WERI-Rb-1 (cell line): ENCODE data around the gene OSM.

Source experiments
- DNase-seq: peaks from one replicate; pipeline ENCODE4 v3.0.0-alpha.2; 2020
- H3K27ac ChIP-seq: fragments of 250-450 bp; sonication (Bioruptor Pico); 2 replicates; pipeline ENCODE4 v1.5.1; 2020; ENCODE audit warnings: mild to moderate bottlenecking, moderate library complexity
- H3K27me3 ChIP-seq: fragments of 250-450 bp; sonication (Bioruptor Pico); 2 replicates; pipeline ENCODE4 v1.5.1; 2021; ENCODE audit warnings: mild to moderate bottlenecking, low read depth, moderate library complexity; ENCODE audit not compliant: insufficient read depth, severe bottlenecking
- H3K36me3 ChIP-seq: fragments of 250-450 bp; sonication (Bioruptor Pico); 2 replicates; pipeline ENCODE4 v1.5.1; 2020; ENCODE audit warnings: mild to moderate bottlenecking, moderate library complexity
- H3K4me3 ChIP-seq: 2 replicates; pipeline ENCODE4 v1.5.1; 2011; ENCODE audit warnings: low read depth, mild to moderate bottlenecking, control low read depth, low read length
- H3K9me3 ChIP-seq: fragments of 250-450 bp; sonication (Bioruptor Pico); 2 replicates; pipeline ENCODE4 v1.5.1; 2021; ENCODE audit warnings: mild to moderate bottlenecking, moderate library complexity; ENCODE audit not compliant: severe bottlenecking
- TF ChIP-seq, protein P1 (sequence below): IDR thresholded peaks from 2 replicates; pipeline ENCODE4 v1.5.1; 2011; ENCODE audit warnings: low read depth, mild to moderate bottlenecking, control low read depth, inconsistent platforms, low read length

The OSM gene

DNA sequence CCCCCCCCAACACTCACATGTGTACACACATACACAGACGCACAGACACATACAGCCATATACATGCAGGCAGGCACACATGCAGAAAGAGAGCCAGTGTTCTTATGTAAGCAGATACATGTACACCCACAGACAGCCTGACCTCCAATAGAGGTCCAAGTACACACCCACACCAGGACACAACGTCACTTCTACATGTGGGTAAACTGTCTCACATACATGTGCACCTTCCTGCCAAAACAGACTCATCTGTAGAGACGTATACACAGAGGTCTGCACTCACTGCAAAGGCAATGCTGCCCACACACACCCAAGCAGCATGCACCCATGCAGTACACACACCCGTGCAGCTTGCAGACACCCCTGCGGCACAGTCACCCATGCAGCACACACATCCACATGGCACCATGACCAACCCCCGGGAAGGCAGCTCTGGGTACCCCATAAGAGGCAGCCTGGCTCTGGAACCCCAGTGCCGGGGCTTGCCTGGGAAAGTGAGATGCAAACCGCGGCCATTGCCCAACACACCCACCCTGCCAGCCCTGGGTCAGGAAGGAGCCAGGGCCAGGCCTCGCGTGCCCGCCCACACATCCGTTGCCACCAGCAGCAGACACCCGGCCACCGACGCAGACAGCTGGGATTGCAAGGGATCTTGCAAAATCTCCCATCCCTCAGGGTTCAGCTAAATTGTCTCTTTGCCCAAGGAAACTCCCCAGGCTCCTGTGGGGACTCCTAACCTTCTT lies 12.6 kb upstream of the OSM start:
- H3K36me3 ChIP-seq, result no peaks in the 10 kb centered on the region
- no peak overlapping the region for H3K4me3 ChIP-seq
- no peaks in the 10 kb centered on the region for H3K9me3 ChIP-seq
- TF ChIP-seq, protein P1, sequence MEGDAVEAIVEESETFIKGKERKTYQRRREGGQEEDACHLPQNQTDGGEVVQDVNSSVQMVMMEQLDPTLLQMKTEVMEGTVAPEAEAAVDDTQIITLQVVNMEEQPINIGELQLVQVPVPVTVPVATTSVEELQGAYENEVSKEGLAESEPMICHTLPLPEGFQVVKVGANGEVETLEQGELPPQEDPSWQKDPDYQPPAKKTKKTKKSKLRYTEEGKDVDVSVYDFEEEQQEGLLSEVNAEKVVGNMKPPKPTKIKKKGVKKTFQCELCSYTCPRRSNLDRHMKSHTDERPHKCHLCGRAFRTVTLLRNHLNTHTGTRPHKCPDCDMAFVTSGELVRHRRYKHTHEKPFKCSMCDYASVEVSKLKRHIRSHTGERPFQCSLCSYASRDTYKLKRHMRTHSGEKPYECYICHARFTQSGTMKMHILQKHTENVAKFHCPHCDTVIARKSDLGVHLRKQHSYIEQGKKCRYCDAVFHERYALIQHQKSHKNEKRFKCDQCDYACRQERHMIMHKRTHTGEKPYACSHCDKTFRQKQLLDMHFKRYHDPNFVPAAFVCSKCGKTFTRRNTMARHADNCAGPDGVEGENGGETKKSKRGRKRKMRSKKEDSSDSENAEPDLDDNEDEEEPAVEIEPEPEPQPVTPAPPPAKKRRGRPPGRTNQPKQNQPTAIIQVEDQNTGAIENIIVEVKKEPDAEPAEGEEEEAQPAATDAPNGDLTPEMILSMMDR, result no peak
- H3K27ac ChIP-seq, result no peak overlapping the region
- no peak for DNase-seq
- no peaks in the 10 kb centered on the region for H3K27me3 ChIP-seq

DNA sequence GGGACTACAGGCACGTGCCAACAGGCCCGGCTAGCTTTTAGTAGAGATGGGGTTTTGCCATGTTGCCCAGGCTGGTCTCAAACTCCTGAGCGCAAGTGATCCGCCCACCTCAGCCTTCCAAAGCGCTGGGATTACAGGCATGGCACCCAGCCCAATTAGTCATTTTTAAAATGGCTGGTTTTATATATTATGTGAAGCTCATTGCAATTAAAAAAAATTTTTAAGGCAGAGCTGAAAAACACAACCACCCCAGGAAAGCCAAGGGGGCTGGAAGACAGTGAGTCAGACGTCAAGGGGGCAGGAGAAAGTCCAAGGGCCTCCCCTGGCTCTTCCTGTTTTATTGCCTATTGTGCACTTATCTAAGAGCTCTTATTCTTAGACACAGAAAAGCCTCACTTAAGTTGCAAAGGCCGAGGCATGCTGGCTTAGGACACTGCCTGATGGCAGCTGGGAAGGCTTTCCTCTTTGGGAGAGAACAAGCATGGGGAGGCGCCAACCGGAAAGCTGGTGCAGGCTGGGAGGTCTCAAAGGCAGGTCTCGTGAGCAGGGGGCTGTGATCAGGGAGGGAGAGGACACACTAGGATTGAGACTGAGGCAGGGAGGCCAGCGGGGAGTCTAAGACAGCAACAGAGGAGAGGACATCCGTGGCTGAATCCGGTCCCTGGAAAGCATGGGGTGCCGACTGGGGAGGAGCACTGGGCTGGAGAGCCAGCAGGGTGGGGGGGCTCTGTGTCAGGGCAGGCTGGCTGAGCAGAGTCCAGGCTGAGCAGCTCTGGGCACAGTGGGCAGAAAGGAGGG lies 11.1 kb upstream of the OSM start:
- Histone ChIP-seq H3K4me3 (no peak overlapping the region), H3K36me3 (no peaks in the 10 kb centered on the region), H3K27me3 (no peaks in the 10 kb centered on the region), H3K27ac (no peak overlapping the region), H3K9me3 (no peaks in the 10 kb centered on the region)
- TF ChIP-seq, protein P1, result no peak
- no peak for DNase-seq

DNA sequence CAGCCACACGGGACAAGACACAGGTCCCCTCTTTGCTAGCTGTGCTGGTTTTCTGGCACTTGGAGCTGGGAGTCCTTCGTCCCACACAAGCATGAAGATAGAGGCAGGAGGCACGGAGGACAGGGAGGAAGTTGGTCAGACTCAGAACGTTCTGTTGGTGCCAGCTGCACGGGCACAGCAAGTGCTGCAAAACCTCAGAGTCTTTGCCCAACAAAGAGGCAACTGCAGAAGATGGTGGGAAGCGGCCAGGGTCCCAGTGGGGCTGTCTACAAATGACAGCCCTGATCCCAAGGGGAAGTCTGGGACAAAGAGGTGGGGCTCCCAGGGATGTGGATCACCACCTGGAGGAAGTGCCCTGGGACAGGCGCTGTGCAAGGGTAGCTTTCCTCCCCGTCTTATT lies 9.4 kb upstream of the OSM start:
- no peaks in the 10 kb centered on the region for H3K9me3 ChIP-seq
- no peak overlapping the region for H3K4me3 ChIP-seq
- no peaks in the 10 kb centered on the region for H3K36me3 ChIP-seq
- no peak overlapping the region for H3K27ac ChIP-seq
- TF ChIP-seq, protein P1, result no peak
- no peak for DNase-seq
- H3K27me3 ChIP-seq, result no peaks in the 10 kb centered on the region

DNA sequence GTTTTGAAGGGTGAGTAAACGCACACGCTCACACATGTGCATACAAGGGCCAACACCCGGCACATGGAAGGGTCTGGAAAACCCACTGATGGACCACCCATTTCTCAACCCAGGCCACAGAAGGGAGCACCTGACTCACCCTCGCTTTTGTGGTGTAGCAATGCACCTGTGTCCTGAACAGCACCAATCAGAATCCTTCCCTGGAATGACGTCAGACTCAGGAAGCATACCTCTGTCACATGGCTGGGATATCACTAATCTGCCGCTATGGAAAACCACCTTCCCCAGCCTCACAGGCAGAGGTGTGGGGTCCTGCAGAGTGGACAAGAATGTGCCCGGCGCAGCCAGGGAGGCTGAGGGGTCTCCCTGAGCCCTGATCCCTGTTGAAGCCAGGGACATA lies 9.0 kb upstream of the OSM start:
- no peaks in the 10 kb centered on the region for H3K9me3 ChIP-seq
- H3K27ac ChIP-seq, result no peak overlapping the region
- H3K4me3 ChIP-seq, result no peak overlapping the region
- H3K36me3 ChIP-seq, result no peaks in the 10 kb centered on the region
- DNase-seq, result no peak
- TF ChIP-seq, protein P1, result no peak
- H3K27me3 ChIP-seq, result no peaks in the 10 kb centered on the region

DNA sequence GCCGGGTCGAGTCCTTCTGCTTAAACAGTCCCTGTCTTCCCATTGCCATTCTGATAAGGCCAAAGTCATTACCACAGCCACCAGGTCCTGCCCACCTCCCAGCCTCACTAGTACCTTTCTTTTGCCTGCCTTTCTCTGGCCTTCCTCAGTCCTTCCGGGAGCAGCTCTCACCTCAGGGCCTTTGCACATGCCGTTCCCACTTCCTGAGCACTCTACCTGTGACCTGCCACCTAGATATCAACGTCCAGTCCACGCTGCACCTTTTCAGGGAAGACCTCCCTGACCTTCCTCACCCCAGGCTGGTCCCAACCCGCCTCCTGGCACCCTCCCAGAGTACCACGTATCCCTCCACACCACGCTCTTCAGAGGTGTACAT lies 7.8 kb upstream of the OSM start:
- H3K36me3 ChIP-seq, result no peaks in the 10 kb centered on the region
- H3K27me3 ChIP-seq, result no peaks in the 10 kb centered on the region
- no peak overlapping the region for H3K4me3 ChIP-seq
- DNase-seq, result no peak
- TF ChIP-seq, protein P1, result no peak
- no peaks in the 10 kb centered on the region for H3K9me3 ChIP-seq
- H3K27ac ChIP-seq, result no peak overlapping the region
